ENCODE results near the gene EFNA5.
"Not testable (repeated sequence)": the region's sequence is repeated elsewhere in the genome, so short reads cannot be mapped to it uniquely, and the experiment has no call there.

The EFNA5 gene

DNA sequence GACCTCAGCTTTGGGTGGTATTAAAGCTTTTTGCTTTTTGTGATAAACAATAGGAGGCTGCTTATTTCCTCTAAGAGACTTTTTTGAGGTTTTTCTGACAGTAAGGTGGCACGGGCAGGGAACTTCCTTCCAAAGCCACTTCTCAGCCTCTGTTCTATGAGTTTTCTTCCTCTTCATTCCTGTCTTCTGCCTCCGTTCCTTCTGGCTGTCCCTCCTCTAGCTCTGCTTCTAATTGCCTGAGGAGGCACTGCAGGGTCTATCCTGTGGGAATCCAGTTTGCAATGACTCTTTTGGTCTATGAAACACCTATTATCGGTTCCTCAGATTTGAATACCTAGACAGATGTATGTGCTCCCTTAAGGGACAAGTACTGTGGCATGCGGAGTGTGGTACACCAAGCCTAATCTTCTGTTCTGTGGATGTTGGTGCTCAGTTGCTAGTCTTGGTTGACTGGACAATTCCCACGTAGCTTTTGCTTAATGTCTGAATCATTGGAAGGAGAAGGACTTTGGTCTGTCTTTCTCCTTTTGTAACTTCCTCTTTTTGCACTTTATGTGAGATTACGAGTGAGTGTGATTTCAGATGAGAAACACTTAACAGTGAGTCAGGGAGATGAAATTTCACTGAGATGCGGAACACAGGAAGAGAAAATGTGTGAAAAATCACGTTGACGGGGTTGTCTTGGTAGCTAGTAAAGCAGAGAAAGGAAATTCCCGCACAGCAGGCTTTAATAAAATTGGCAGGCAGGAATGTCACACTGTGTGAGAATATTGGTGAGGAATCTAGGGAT lies 305.2 kb downstream of the EFNA5 start:
- peak; percentile 78 for FAIRE-seq
- TF ChIP-seq TAF1 (IDR thresholded peaks at IDR 0.05; ENCODE audit: low read depth, low read length) (no peak), POLR2AphosphoS5 (IDR thresholded peaks at IDR 0.05; ENCODE audit: low read depth, low read length) (no peak), PAX5 (IDR thresholded peaks at IDR 0.05; ENCODE audit: insufficient read depth, low read length, severe bottlenecking) (no peak), POU2F2 (IDR thresholded peaks at IDR 0.05; ENCODE audit: low read depth, low read length) (no peak), POLR2A (IDR thresholded peaks at IDR 0.05; ENCODE audit: low read depth, low read length) (no peak)

DNA sequence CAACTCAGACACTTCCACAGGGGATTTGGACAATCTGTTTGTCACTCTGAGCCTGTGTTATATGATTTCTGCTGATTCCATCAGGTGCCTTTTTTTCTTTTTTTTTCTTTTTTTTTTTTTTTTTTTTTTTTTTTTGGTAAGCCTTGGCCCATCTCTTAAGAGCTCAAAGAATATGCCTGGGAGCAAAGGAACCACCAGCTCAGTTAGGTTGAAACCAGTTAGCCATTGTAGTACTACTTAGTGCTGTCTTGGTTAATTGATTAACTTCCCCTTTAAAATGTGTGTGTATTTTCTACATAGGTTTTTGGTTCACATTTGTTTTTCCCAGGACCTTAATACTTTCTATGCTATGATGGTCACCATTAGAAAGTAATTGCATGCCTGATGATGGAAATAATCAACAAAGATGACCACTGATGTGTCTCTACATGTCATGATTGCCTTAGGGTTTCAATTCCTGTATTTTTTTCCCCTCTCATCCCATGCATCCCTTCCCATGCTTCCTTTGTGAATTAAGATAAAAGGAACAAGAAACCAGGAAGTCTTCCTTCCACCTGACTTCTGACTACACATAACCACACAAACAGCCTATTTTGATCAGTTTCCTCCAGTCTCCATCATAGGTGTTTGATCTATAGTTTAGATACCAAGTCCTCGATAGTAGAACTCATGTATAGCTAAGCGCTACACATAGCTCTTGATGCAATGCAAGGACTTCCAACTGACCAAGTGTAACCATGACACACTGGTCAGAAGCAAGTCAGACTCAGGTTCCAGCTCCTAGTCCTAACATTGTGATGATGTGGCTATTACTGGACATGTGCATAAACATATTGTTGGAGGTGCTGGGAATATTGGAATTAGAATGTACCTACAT lies 306.1 kb downstream of the EFNA5 start:
- TF ChIP-seq POLR2AphosphoS5 (IDR thresholded peaks at IDR 0.05; ENCODE audit: low read depth, low read length): no peak
- peak; percentile 47 for TF ChIP-seq SPI1 (IDR thresholded peaks at IDR 0.05; ENCODE audit: low read depth, low read length)
- no peak for TF ChIP-seq POLR2A (IDR thresholded peaks at IDR 0.05; ENCODE audit: low read depth, low read length)
- no peak for TF ChIP-seq PAX5 (IDR thresholded peaks at IDR 0.05; ENCODE audit: insufficient read depth, low read length, severe bottlenecking)
- TF ChIP-seq POU2F2 (IDR thresholded peaks at IDR 0.05; ENCODE audit: low read depth, low read length): no peak
- TF ChIP-seq TAF1 (IDR thresholded peaks at IDR 0.05; ENCODE audit: low read depth, low read length): no peak
- DNase-seq (ENCODE audit: insufficient read length, low spot score) (no peak), FAIRE-seq (peak; percentile 26)

More for the DNA sequence above, 305.2 kb downstream of the EFNA5 start:
- DNase-seq (ENCODE audit: insufficient read length, low spot score): no peak

DNA sequence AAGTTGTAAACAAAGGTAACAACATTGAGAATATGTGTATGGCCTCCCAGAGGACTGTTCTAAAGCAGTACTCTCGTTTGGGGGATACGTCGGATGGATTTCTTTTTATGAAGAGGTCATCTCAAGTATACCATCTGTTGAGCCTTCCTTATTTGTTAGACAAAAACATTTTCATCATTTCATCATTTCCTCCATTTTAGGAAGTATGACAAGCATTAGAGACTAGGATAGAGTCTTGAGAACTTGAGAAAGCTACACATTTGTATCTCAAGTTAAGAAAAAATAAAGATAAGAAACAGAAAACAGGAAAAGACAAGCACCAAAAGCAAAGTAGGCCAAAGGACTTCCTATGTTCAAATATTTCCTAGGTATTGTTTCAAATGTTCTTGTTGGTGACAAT lies 307.0 kb downstream of the EFNA5 start:
- TF ChIP-seq POLR2A (IDR thresholded peaks at IDR 0.05; ENCODE audit: low read depth, low read length) (no peak), POLR2AphosphoS5 (IDR thresholded peaks at IDR 0.05; ENCODE audit: low read depth, low read length) (no peak), SPI1 (IDR thresholded peaks at IDR 0.05; ENCODE audit: low read depth, low read length) (no peak), TAF1 (IDR thresholded peaks at IDR 0.05; ENCODE audit: low read depth, low read length) (no peak), POU2F2 (IDR thresholded peaks at IDR 0.05; ENCODE audit: low read depth, low read length) (no peak), PAX5 (IDR thresholded peaks at IDR 0.05; ENCODE audit: insufficient read depth, low read length, severe bottlenecking) (no peak)
- no peak for FAIRE-seq
- DNase-seq (ENCODE audit: insufficient read length, low spot score): no peak

DNA sequence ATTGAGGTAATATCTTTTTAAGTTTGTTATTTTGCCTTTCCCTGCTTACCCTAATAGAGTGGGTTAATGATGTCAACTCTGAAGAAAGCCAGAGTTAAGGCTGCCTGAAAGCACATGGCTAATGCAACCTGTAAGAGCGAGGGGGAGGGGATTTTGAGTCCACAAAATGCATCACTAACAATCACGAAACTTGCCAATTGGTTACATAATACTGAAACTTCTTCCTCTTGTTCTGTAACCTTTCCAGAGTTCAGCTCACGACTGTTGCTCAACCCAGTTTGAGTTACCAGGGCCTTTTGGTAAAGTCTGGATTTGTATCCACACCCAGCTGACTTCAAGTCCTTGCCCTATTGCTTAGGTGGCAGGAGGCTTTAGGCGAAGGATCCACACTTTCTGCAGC lies 308.8 kb downstream of the EFNA5 start:
- FAIRE-seq (peak; percentile 74), DNase-seq (ENCODE audit: insufficient read length, low spot score) (no peak)
- TF ChIP-seq POLR2A (IDR thresholded peaks at IDR 0.05; ENCODE audit: low read depth, low read length) (no peak), PAX5 (IDR thresholded peaks at IDR 0.05; ENCODE audit: insufficient read depth, low read length, severe bottlenecking) (no peak), TAF1 (IDR thresholded peaks at IDR 0.05; ENCODE audit: low read depth, low read length) (no peak), POU2F2 (IDR thresholded peaks at IDR 0.05; ENCODE audit: low read depth, low read length) (no peak), POLR2AphosphoS5 (IDR thresholded peaks at IDR 0.05; ENCODE audit: low read depth, low read length) (no peak), SPI1 (IDR thresholded peaks at IDR 0.05; ENCODE audit: low read depth, low read length) (no peak)

DNA sequence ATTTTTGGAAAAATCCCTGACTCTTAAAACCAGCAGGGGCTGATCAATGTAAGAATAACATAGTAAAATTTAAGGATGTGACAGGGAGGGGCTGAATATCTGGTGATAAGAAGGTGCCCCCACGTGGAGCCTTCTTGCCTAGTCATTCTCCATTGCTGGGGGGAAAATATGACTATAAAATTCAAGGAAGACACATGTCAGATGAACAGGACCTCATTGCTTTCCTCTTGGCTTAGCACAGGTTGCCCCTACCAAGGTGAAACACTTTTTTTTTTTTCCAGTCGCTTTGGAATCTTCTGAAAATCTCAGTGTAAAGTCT lies 310.9 kb downstream of the EFNA5 start:
- DNase-seq (ENCODE audit: insufficient read length, low spot score) (no peak), FAIRE-seq (no peak)
- TF ChIP-seq POLR2A (IDR thresholded peaks at IDR 0.05; ENCODE audit: low read depth, low read length): no peak
- no peak for TF ChIP-seq PAX5 (IDR thresholded peaks at IDR 0.05; ENCODE audit: insufficient read depth, low read length, severe bottlenecking)

DNA sequence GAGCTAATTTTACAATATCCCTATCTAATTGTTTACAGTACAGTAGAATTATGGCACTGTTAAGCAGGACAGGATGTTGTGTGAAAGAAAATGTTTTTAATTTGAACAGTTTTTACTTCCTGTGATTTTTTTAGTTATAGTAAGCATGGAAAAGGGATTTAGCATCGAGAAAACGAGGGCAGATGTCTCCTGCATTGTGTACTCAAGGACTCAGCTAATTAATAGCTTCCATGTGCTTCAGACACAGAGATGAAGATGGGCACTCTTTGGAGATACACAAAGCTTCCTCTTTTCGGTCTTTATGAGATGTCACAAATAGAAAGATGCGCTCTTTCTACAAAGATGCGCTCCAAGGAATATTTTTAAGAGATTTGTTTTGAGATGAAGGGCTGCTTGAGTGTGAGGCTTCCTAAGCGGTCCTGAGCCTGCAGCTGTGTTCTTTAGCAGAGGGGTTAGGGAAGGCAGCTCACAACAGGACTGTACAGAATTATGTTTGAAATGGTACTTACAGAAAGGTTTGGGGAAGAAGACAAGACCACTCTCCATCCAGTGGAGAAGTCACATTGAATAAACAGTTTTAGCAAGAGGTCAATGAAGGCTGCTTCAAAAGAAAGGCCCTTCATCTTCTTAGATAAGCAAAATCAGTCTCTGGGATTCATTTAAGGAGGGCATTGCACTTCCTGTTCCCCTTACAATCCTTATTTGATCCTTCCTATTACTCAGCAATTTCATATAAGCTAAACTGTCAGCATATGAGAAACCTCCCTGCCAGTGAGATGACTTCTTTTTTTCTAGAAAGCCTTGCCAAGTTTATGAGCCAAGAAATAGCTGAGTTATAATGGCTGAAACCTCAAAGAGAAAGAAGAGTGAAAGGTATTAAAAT lies 311.5 kb downstream of the EFNA5 start:
- FAIRE-seq: peak; percentile 9
- TF ChIP-seq POU2F2 (IDR thresholded peaks at IDR 0.05; ENCODE audit: low read depth, low read length) (no peak), POLR2AphosphoS5 (IDR thresholded peaks at IDR 0.05; ENCODE audit: low read depth, low read length) (no peak), PAX5 (IDR thresholded peaks at IDR 0.05; ENCODE audit: insufficient read depth, low read length, severe bottlenecking) (no peak), SPI1 (IDR thresholded peaks at IDR 0.05; ENCODE audit: low read depth, low read length) (no peak)
- no peak for DNase-seq (ENCODE audit: insufficient read length, low spot score)

DNA sequence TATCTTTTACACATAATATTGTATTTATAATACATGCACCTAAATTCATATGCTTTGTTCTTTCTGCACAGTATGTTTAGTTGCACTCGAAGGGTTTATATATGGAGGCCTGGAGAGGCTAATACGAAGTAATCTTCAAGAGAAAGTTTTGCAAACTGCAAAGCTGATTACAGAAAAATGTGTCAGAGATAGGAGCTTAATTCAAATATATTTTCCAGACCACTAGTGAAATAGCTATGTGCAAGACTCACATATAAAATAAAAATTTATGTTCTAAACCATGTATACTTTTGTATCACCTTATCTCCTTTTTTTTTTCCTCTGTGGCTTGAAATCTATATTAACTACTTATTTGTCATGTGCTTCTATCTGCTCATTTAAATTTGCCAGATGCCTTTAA lies 313.8 kb downstream of the EFNA5 start:
- DNase-seq (ENCODE audit: insufficient read length, low spot score) (no peak), FAIRE-seq (no peak)
- no peak for TF ChIP-seq SPI1 (IDR thresholded peaks at IDR 0.05; ENCODE audit: low read depth, low read length)

DNA sequence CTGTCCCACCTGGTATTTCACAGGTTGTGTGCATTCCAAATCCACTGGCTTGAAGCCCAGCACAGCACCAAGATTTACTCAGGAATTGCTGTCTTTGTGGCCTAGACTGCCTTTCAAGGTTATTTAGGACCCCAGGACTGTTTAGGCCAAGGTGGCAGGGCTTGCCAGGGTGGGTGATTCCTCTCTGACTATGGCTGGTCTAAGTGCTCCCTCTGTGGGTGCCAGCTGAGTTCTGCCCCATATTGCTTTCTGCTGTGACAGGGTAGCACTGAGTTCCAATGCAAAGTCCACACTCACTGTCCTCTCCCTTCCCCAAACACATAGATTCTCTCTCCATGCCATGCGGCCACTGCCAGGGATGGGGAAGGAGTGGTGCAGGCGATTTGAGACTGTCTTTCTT lies 318.2 kb downstream of the EFNA5 start:
- TF ChIP-seq SPI1 (IDR thresholded peaks at IDR 0.05; ENCODE audit: low read depth, low read length) (no peak), POLR2AphosphoS5 (IDR thresholded peaks at IDR 0.05; ENCODE audit: low read depth, low read length) (no peak), TAF1 (IDR thresholded peaks at IDR 0.05; ENCODE audit: low read depth, low read length) (no peak), POLR2A (IDR thresholded peaks at IDR 0.05; ENCODE audit: low read depth, low read length) (no peak), PAX5 (IDR thresholded peaks at IDR 0.05; ENCODE audit: insufficient read depth, low read length, severe bottlenecking) (no peak), POU2F2 (IDR thresholded peaks at IDR 0.05; ENCODE audit: low read depth, low read length) (no peak)
- FAIRE-seq (peak; percentile 23), DNase-seq (ENCODE audit: insufficient read length, low spot score) (no peak)

DNA sequence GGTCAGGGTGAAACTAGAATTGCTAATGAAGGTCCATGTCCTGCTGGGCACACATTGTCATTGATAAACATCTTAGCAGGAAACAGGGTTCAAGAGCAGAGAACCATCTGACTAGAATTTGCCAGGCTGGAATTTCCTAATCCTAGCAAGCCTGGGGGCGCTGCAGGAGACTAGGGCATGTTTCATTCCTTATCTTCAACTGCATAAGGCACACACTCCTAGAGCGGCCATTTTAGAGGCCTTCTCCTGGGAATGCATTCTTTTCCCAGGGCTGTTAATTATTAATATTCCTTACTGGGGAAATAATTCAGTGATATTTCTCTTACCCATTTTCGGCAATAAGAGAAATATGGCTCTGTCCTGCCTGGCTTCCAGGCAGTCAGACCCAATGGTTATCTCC lies 324.2 kb downstream of the EFNA5 start:
- not testable (repeated sequence) for FAIRE-seq; DNase-seq (ENCODE audit: insufficient read length, low spot score)
